Measurements from ENCODE around the gene HOXC4. TPM values are rescaled to one million over a fixed set of nuclear protein-coding genes. Genes with fewer than 3 reads are reported as not detected.

Gene HOXC4
- total RNA-seq (not detected), polyA plus RNA-seq (under 1 TPM in 1 of 2 donors, not detected in 1; 0.02 TPM)

- no peaks in the 10 kb centered on the region for H3K9me3 ChIP-seq (ENCODE audit: control insufficient read depth in 4 of 4, low read length in 3 of 4)
- WGBS, result 5% methylated on average over 52 of the region's 52 CpGs
- no peak for TF ChIP-seq YY1 (IDR thresholded peaks at IDR 0.05)
- TF ChIP-seq SP1 (IDR thresholded peaks at IDR 0.05), result no peak
- TF ChIP-seq, protein P1, sequence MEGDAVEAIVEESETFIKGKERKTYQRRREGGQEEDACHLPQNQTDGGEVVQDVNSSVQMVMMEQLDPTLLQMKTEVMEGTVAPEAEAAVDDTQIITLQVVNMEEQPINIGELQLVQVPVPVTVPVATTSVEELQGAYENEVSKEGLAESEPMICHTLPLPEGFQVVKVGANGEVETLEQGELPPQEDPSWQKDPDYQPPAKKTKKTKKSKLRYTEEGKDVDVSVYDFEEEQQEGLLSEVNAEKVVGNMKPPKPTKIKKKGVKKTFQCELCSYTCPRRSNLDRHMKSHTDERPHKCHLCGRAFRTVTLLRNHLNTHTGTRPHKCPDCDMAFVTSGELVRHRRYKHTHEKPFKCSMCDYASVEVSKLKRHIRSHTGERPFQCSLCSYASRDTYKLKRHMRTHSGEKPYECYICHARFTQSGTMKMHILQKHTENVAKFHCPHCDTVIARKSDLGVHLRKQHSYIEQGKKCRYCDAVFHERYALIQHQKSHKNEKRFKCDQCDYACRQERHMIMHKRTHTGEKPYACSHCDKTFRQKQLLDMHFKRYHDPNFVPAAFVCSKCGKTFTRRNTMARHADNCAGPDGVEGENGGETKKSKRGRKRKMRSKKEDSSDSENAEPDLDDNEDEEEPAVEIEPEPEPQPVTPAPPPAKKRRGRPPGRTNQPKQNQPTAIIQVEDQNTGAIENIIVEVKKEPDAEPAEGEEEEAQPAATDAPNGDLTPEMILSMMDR (IDR thresholded peaks at IDR 0.05; ENCODE audit: low read depth, low read length, missing input control), result no peak
- no peak for TF ChIP-seq RAD21 (IDR thresholded peaks at IDR 0.05)
- TF ChIP-seq RXRA (IDR thresholded peaks at IDR 0.05), result no peak
- TF ChIP-seq, protein P2, sequence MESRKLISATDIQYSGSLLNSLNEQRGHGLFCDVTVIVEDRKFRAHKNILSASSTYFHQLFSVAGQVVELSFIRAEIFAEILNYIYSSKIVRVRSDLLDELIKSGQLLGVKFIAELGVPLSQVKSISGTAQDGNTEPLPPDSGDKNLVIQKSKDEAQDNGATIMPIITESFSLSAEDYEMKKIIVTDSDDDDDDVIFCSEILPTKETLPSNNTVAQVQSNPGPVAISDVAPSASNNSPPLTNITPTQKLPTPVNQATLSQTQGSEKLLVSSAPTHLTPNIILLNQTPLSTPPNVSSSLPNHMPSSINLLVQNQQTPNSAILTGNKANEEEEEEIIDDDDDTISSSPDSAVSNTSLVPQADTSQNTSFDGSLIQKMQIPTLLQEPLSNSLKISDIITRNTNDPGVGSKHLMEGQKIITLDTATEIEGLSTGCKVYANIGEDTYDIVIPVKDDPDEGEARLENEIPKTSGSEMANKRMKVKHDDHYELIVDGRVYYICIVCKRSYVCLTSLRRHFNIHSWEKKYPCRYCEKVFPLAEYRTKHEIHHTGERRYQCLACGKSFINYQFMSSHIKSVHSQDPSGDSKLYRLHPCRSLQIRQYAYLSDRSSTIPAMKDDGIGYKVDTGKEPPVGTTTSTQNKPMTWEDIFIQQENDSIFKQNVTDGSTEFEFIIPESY (IDR thresholded peaks at IDR 0.05), result no peak
- TF ChIP-seq HNF4A (conservative IDR thresholded peaks at IDR 0.05), result no peak
- TF ChIP-seq GABPA (IDR thresholded peaks at IDR 0.05 in 1 of 2, conservative IDR thresholded peaks at IDR 0.05 in 1 of 2), result no peak
- TF ChIP-seq, protein P3, sequence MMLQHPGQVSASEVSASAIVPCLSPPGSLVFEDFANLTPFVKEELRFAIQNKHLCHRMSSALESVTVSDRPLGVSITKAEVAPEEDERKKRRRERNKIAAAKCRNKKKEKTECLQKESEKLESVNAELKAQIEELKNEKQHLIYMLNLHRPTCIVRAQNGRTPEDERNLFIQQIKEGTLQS (IDR thresholded peaks at IDR 0.05), result no peak
- TF ChIP-seq JUND (IDR thresholded peaks at IDR 0.05), result no peak
- TF ChIP-seq TAF1 (conservative IDR thresholded peaks at IDR 0.05), result no peak
- no peak for TF ChIP-seq FOXA1 (IDR thresholded peaks at IDR 0.05)
- no peak for TF ChIP-seq EGR1 (IDR thresholded peaks at IDR 0.05; ENCODE audit: low read depth in 2 of 2)
- TF ChIP-seq, protein P4, sequence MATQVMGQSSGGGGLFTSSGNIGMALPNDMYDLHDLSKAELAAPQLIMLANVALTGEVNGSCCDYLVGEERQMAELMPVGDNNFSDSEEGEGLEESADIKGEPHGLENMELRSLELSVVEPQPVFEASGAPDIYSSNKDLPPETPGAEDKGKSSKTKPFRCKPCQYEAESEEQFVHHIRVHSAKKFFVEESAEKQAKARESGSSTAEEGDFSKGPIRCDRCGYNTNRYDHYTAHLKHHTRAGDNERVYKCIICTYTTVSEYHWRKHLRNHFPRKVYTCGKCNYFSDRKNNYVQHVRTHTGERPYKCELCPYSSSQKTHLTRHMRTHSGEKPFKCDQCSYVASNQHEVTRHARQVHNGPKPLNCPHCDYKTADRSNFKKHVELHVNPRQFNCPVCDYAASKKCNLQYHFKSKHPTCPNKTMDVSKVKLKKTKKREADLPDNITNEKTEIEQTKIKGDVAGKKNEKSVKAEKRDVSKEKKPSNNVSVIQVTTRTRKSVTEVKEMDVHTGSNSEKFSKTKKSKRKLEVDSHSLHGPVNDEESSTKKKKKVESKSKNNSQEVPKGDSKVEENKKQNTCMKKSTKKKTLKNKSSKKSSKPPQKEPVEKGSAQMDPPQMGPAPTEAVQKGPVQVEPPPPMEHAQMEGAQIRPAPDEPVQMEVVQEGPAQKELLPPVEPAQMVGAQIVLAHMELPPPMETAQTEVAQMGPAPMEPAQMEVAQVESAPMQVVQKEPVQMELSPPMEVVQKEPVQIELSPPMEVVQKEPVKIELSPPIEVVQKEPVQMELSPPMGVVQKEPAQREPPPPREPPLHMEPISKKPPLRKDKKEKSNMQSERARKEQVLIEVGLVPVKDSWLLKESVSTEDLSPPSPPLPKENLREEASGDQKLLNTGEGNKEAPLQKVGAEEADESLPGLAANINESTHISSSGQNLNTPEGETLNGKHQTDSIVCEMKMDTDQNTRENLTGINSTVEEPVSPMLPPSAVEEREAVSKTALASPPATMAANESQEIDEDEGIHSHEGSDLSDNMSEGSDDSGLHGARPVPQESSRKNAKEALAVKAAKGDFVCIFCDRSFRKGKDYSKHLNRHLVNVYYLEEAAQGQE (IDR thresholded peaks at IDR 0.05), result no peak
- TF ChIP-seq, protein P5, sequence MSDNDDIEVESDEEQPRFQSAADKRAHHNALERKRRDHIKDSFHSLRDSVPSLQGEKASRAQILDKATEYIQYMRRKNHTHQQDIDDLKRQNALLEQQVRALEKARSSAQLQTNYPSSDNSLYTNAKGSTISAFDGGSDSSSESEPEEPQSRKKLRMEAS (IDR thresholded peaks at IDR 0.05), result no peak
- no peak for TF ChIP-seq HNF4G (IDR thresholded peaks at IDR 0.05)
- no peak for TF ChIP-seq NR2F2 (IDR thresholded peaks at IDR 0.05)
- no peak within 1 kb of the TSS for H3K27ac ChIP-seq (ENCODE audit: low read depth in 1 of 2, low read length in 2 of 2)
- peak within 1 kb of the TSS in 1 of 3 donors; percentile 43 for H3K4me3 ChIP-seq (ENCODE audit: low read depth in 1 of 3, low read length in 3 of 3)
- H3K27me3 ChIP-seq (ENCODE audit: control insufficient read depth in 4 of 4, insufficient read depth in 4 of 4, low read length in 3 of 4), result peaks cover 0 to 28% (median 14%) of the 10 kb centered on the region in 4 donors
- no peak within 1 kb of the TSS for H3K9ac ChIP-seq (ENCODE audit: low read depth in 1 of 2, low read length in 2 of 2)
- H3K4me1 ChIP-seq (ENCODE audit: control insufficient read depth in 4 of 4, insufficient read depth in 4 of 4, low read length in 3 of 4), result no peaks in the 10 kb centered on the region
- no peak for DNase-seq (ENCODE audit: low spot score)
- H3K36me3 ChIP-seq (ENCODE audit: control insufficient read depth in 4 of 4, insufficient read depth in 3 of 4, low read depth in 1 of 4, low read length in 3 of 4), result no peaks in the 10 kb centered on the region
These were observed at the start of gene HOXC4 for GRCh38 chr12:54053751-54054741. Gene HOXC4, plus strand, starts transcription at chr12:54053835. Its CDS starts 88 bp downstream, at chr12:54053923.
